ENCODE data around the gene ANKRD45. TPM values are rescaled to one million over a fixed set of nuclear protein-coding genes. Genes with fewer than 3 reads are reported as not detected.
"Not testable (repeated sequence)": the region's sequence is repeated elsewhere in the genome, so short reads cannot be mapped to it uniquely, and the experiment has no call there.

ANKRD45 gene
- total RNA-seq, 2 donors from 2014 or later = 0.49 to 0.96 TPM

DNA sequence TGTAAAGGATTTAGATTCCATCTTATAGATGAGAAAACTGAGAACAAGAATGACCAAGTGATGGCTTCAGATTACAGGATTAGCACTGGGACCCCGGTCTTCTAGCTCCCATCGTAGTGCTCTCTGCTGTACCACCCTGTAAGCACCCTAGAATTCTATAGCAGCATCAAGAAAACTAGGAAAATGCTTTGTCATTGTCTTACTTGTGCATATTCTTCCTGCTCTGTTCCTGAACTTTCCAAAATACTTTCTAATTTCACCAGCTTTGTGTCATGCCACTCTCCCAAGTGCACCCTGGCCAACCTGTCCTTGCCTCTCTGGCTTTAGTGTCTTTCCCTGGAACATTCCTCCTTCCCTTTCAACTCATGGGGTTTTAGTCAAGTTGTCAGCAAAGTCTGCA lies 39.1 kb upstream of the ANKRD45 start:
- no peak overlapping the region for H3K9ac ChIP-seq (ENCODE audit: low read depth in 2 of 2, low read length in 2 of 2)
- no peak overlapping the region for H3K4me3 ChIP-seq
- no peaks in the 10 kb centered on the region for H3K27me3 ChIP-seq
- intact Hi-C loops (cut with DNase I) = no loop called here
- no peak for DNase-seq
- H3K9me3 ChIP-seq = no peaks in the 10 kb centered on the region
- no peaks in the 10 kb centered on the region for H3K4me1 ChIP-seq
- no peak overlapping the region for H3K27ac ChIP-seq
- TF ChIP-seq, protein P1, sequence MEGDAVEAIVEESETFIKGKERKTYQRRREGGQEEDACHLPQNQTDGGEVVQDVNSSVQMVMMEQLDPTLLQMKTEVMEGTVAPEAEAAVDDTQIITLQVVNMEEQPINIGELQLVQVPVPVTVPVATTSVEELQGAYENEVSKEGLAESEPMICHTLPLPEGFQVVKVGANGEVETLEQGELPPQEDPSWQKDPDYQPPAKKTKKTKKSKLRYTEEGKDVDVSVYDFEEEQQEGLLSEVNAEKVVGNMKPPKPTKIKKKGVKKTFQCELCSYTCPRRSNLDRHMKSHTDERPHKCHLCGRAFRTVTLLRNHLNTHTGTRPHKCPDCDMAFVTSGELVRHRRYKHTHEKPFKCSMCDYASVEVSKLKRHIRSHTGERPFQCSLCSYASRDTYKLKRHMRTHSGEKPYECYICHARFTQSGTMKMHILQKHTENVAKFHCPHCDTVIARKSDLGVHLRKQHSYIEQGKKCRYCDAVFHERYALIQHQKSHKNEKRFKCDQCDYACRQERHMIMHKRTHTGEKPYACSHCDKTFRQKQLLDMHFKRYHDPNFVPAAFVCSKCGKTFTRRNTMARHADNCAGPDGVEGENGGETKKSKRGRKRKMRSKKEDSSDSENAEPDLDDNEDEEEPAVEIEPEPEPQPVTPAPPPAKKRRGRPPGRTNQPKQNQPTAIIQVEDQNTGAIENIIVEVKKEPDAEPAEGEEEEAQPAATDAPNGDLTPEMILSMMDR (IDR thresholded peaks at IDR 0.05) = no peak
- H3K36me3 ChIP-seq = no peaks in the 10 kb centered on the region

DNA sequence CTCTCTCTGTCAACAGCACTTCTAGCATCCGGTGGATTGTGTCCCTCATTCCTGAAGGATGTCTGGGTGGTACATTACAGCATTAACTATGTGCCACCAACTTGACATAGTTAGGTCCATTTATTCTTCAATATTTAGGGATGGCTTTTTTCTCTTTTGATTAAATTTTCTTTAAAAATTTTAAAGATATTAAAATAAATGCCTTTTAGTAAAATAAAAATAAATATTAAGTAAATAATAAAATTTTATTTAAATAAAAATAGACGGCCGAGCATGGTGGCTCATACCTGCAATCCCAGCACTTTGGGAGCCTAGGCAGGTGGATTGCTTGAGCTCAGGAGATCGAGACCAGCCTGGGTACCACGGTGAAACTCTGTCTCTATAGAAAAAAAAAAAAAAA lies 35.5 kb upstream of the ANKRD45 start:
- TF ChIP-seq, protein P1 (IDR thresholded peaks at IDR 0.05) = no peak
- Histone ChIP-seq H3K9me3 (no peaks in the 10 kb centered on the region), H3K27me3 (no peaks in the 10 kb centered on the region), H3K9ac (ENCODE audit: low read depth in 2 of 2, low read length in 2 of 2) (no peak overlapping the region), H3K36me3 (no peaks in the 10 kb centered on the region), H3K4me3 (no peak overlapping the region), H3K4me1 (no peaks in the 10 kb centered on the region), H3K27ac (no peak overlapping the region)
- intact Hi-C loops (cut with DNase I) = no loop called here
- DNase-seq = no peak

DNA sequence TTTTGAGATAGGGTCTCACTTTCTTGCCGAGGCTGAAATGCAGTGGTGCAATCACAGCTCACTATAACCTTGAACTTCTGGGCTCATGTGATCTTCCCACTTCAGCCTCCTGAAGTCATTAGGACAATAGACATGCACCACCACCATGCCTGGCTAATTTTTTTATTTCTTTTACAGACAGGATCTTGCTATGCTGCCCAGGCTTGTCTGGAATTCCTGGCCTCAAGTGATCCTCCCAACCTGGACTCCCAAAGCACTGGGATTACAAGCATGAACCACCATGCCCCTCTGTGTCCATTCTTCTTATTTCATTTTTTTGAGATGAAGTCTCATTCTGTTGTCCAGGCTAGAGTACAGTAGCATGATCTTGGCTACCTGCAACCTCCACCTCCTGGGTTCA lies 33.1 kb upstream of the ANKRD45 start:
- no peak overlapping the region for H3K9ac ChIP-seq (ENCODE audit: low read depth in 2 of 2, low read length in 2 of 2)
- TF ChIP-seq, protein P1 (IDR thresholded peaks at IDR 0.05) = no peak
- no peaks in the 10 kb centered on the region for H3K27me3 ChIP-seq
- no peaks in the 10 kb centered on the region for H3K9me3 ChIP-seq
- no peak overlapping the region for H3K27ac ChIP-seq
- H3K36me3 ChIP-seq = no peaks in the 10 kb centered on the region
- intact Hi-C loops (cut with DNase I) = no loop called here
- DNase-seq = no peak
- no peak overlapping the region for H3K4me3 ChIP-seq
- no peaks in the 10 kb centered on the region for H3K4me1 ChIP-seq

DNA sequence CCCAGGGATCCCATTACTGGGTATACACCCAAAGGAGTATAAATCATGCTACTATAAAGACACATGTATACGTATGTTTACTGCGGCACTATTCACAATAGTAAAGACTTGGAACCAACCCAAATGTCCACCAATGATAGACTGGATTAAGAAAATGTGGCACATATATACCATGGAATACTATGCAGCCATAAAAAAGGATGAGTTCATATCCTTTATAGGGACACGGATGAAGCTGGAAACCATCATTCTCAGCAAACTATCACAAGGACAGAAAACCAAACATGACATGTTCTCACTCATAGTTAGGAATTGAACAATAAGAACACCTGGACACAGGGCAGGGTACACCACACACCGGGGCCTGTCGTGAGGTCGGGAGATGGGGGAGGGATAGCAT lies 31.6 kb upstream of the ANKRD45 start:
- DNase-seq; H3K27ac ChIP-seq; H3K9me3 ChIP-seq; H3K36me3 ChIP-seq; H3K9ac ChIP-seq (ENCODE audit: low read depth in 2 of 2, low read length in 2 of 2); H3K4me3 ChIP-seq; intact Hi-C loops (cut with DNase I); H3K4me1 ChIP-seq; H3K27me3 ChIP-seq: not testable (repeated sequence)

DNA sequence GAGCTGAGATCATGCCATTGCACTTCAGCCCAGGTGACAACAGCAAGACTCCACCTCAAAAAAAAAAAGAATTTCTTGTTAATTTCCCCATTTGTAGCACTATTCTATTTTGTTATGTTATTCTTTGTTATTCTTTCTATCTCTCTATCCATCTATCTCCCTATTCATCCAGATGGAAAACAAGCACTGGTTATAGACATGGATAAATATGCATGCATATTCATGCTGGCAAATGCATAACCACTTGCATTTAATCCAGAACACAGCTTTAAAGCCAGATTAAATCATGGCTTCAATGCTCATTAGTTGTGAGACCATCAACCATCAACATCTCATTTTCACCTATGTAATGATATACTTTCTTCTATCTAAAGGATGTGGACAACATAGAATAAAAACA lies 23.6 kb upstream of the ANKRD45 start:
- Histone ChIP-seq H3K27me3 (no peaks in the 10 kb centered on the region), H3K27ac (no peak overlapping the region), H3K9me3 (no peaks in the 10 kb centered on the region), H3K9ac (ENCODE audit: low read depth in 2 of 2, low read length in 2 of 2) (no peak overlapping the region), H3K4me1 (no peaks in the 10 kb centered on the region), H3K36me3 (no peaks in the 10 kb centered on the region), H3K4me3 (no peak overlapping the region)
- no peak for DNase-seq
- intact Hi-C loops (cut with DNase I) = no loop called here
- TF ChIP-seq, protein P1 (IDR thresholded peaks at IDR 0.05) = no peak

DNA sequence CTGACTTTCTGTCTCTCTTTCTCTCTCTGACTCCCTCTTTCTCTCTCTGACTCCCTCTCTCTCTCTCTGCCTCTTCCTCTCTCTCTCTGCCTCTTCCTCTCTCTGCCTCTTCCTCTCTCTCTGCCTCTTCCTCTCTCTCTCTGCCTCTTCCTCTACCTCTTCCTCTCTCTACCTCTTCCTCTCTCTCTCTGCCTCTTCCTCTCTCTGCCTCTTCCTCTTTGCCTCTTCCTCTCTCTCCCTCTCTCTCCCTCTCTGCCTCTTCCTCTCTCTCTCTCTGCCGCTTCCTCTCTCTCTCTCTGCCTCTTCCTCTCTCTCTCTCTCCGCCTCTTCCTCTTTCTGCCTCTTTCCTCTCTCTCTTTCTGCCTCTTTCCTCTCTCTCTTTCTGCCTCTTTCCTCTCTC lies 18.6 kb upstream of the ANKRD45 start:
- no peak overlapping the region for H3K4me3 ChIP-seq

DNA sequence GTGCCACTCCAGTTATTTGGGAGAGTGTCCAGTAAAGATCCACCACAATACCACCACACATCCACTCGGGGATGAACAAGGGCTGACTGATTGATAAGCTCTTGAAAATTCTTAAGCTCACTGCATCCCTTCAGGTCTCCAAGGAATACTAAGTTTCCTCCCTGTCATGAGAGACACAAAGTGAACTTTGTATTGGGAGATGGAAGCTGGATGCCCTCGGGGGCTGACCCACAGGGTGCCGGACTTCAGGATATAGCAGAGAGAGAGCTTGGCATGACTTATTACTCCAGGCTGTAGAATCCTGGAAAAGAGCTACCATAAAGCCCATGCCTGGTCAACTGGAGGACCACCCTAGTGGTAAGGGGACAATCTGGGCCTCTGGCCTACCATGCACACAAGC lies 15.5 kb upstream of the ANKRD45 start:
- H3K4me3 ChIP-seq; H3K27me3 ChIP-seq; H3K27ac ChIP-seq; DNase-seq; H3K9ac ChIP-seq (ENCODE audit: low read depth in 2 of 2, low read length in 2 of 2); H3K4me1 ChIP-seq; H3K9me3 ChIP-seq; H3K36me3 ChIP-seq; intact Hi-C loops (cut with DNase I): not testable (repeated sequence)

More for the DNA sequence above, 18.6 kb upstream of the ANKRD45 start:
- no peaks in the 10 kb centered on the region for H3K9me3 ChIP-seq
- no peaks in the 10 kb centered on the region for H3K4me1 ChIP-seq
- H3K27me3 ChIP-seq = no peaks in the 10 kb centered on the region
- H3K36me3 ChIP-seq = no peaks in the 10 kb centered on the region
- no peak overlapping the region for H3K27ac ChIP-seq
- TF ChIP-seq, protein P1 (IDR thresholded peaks at IDR 0.05) = no peak
- DNase-seq = no peak
- no peak overlapping the region for H3K9ac ChIP-seq (ENCODE audit: low read depth in 2 of 2, low read length in 2 of 2)
- intact Hi-C loops (cut with DNase I) = no loop called here

DNA sequence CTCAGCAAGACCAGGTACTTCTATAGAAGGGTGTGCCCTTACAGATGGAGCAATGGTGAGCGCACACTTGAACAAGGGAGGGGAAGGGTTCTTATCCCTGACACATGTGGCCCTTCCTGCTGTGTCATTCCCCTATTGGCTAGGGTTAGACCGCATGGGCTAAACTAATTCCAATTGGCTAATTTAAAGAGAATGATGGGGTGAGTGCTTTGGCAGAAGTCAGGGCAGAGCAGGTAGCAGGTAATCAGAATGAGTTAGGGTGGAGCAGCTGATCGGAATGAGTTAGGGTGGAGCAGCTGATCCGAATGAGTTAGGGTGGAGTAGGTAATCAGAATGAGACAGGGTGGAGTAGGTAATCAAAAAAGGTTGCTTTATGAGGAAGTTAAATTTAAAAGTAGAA lies 14.2 kb upstream of the ANKRD45 start:
- H3K9me3 ChIP-seq; H3K4me1 ChIP-seq; H3K36me3 ChIP-seq; H3K4me3 ChIP-seq; H3K9ac ChIP-seq (ENCODE audit: low read depth in 2 of 2, low read length in 2 of 2); H3K27me3 ChIP-seq; intact Hi-C loops (cut with DNase I): not testable (repeated sequence)
- DNase-seq = peak; percentile 53
- H3K27ac ChIP-seq = peak overlapping the region; percentile 22
